ENCODE measurements around the gene PTPRM.

Gene PTPRM

DNA sequence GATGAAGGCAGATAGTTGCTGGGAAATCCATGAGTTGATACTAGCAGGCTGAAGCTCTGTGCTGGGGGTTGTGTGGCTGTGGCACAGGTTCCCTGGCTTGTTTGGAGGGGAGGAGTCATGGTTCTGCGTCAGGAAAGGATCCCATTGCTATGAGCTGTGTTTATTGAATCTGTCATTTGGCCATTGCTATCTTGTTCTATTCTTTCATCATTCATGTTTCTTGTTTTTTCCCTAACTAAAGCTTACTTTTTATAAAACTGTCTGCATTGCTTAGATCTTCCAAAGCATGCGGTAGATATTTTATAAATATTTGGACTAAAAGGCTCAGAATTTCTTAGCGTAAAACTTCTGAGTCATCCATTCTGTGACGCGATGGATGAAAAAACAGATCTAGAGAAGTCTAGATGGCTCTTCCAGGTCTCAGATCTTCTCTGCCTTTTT lies 335.3 kb downstream of the PTPRM start:
- peak; percentile 32 for DNase-seq

DNA sequence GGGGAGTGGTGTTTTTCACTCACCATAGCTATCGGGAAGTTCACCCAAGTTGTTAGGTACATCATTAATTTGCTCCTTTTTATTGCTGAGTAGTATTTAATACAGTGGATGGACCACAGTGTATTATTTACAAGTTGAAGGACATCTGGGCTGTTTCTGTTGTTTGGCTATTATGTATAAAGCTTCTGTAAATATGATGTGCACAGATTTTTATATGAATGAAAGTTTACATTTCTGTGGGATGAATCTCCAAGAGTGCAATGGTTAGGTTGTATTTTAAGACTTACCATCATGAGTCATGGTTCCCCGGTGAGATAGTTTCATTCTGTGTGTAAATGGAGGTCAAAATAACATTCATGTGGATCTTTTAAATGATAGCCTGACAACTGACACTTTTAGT lies 337.4 kb downstream of the PTPRM start:
- peak; percentile 78 for DNase-seq

DNA sequence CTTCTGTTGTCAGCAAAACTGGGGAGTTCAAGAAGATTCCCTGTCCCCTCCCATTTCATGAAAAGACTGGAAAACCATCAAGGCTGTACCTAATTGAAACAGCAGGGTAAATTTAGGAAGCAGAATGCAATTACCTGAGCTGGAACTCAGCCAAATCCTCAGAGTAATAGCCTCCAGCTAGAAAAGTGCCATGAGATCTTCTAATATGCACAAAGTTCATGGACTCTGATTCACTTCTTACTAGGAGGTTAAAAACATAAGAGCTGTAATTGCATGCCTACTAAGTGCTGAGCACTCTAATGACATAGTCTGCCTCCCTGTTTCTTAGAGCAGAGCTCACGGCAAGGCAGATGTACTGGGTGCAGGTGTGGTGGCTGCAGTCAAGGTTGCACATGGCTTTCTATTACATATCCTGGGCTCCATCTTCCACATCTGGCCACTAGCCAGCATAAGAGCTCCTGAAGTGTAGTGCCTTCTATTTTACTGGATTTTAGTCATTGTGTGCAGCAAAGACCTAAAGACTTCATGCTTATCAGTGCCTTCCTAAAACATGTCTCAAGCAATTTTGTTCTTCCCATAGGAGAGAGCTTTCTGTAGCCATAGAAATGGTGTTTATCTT lies 341.7 kb downstream of the PTPRM start:
- no peak for DNase-seq

DNA sequence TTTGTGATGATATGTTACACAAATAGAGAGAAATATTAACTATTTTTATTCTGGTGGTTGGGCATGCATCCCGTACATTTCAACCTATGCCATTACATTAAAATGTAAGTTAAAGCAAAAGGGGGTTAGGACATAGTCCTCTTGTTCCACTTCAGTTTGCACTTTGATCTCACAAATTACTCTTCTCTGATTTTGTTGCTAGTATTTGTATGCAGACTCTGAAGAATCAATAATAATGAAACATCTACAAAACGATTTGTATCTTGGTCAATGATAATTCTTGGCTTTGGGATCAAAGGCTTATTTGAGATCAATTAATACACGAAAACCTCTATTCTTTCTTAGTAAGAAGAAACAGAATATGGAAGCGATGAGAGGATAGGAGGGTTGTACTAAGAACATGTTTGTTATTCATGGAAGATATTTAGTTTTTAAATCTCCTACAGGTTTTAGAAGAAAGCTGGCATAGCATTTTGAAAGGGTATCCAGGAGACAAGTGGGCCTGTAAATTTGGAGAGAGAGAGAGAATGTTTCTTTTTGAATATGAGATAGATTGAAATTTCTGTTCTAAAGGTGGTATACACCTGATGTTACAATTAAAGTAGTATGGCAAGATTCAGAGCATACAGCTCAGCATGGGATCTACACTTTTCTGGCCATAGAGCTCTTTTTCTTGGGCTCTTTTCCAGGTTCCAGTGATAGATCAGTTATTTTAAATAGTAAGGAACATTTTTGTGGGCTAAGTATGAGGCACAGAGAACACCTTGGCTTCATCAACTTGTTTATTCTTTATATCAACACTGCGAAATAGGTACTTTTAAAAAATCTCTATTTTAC lies 347.9 kb downstream of the PTPRM start:
- DNase-seq = no peak

DNA sequence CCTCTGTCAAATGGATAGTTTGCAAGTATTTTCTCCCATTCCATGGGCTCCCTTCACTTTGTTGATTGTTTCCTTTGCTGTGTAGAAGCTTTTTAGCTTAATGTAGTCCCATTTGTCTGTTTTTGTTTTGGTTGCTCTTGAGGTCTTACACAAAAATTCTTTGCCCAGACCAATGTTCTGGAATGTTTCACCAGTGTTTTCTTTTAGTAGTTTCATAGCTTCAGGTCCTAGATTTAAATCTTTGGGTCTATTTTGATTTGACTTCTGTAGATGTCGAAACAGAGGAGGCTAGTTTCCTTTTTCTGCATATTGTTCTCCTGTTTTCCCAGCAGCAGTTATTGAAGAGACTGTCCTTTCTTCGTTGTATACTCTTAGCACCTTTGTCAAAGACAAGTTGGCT lies 351.6 kb downstream of the PTPRM start:
- DNase-seq = peak; percentile 20

DNA sequence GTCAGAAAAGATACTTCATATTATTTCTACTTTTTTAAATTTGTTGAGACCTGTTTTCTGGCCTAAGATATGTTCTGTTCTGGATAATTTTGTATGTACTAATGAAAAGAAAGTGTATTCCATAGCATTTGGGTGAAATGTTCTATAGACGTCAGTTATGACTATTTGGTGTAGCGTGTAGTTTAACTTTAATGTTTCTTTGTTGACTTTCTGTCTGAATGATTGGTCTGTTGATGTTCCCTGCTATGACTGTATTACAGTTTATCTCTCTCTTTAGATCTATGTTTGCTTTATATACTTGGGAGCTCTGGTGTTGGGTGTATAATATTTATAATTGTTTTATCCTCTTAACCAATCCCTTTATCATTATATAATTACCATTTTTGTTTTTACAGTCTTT lies 352.4 kb downstream of the PTPRM start:
- no peak for DNase-seq

DNA sequence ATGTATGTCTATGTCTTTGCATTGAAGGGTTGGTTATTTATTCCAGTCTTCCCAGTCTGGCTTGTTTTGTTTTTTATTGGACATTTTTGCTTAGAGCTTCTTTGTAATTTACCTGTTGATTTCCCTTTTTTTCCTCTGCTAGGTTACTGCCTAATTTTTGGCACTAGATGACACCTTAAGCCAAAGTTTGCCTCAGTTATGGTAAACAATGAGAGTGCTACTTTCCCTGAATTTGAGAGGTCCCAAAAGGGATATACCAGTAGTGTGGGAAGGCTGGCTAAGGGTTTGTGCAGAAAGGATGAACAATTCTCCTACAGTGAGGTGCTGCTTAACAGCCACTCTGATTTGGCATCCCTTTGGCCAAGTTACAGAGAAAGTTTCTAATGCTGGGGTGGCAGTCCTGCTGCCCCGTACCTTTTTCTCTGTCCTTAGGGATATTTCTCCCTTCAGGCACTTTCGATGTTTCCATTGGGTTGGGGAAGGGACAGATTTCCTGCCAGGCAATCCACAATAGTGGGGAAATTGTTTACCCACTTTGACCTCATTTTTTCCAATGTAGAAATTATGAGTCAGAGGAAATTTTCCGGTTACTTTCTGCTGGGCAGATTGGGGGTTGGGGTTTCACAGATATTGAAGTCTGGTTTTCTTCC lies 354.9 kb downstream of the PTPRM start:
- DNase-seq = peak; percentile 77

DNA sequence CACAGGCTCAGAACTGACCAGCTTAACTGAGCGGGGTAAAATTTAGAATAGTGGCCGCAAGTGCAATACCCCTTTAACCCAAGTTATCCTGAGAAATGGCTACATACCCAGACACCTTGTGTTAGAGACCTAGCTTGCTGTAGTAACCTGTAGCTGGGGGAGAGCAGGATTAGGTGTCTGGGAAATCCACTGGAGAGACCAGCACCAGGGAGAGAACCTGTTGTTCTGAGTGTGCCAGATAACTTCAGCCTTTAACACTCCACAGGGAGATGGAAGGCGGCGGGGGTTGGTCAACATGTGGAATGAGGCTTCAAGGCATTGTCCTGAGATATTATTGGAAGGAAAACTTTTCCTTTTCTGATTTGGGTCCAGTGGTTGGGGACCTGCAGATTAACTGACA lies 356.0 kb downstream of the PTPRM start:
- DNase-seq = no peak

DNA sequence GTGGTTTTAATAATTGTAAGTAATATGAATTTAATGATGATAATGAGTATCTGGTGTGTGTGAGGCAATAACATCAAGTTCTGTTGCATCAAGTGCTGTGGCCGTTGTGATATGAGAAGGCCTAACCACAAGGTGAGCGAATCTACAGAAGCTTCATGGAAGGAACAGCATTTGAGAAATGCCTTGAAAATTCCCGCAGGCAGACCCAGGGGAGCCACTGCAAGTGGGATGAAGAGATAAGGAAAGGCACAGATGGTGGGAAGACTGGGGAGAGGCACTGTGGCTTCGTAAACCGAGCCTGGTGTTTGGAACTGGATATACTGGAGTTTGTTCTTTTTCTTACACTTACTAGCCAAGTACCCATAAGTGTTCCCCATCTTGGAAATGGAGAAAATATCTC lies 357.5 kb downstream of the PTPRM start:
- no peak for DNase-seq

DNA sequence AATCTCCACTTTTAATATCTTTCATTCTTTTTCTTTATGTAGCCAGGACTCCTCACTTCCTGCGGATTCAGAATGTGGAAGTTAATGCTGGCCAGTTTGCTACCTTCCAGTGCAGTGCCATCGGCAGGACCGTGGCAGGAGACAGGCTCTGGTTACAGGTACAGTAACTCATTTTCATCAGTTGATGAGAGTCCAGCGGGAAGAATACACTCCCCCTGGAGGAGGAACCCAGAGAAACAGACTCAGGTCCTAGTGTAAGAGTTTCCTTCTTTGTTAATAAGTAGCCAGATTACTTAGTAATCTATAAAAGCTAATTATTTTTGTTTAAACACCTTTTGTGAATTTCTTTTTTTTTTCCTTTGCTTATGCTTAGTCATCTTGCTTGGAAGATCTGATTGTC lies 359.4 kb downstream of the PTPRM start:
- DNase-seq = no peak

DNA sequence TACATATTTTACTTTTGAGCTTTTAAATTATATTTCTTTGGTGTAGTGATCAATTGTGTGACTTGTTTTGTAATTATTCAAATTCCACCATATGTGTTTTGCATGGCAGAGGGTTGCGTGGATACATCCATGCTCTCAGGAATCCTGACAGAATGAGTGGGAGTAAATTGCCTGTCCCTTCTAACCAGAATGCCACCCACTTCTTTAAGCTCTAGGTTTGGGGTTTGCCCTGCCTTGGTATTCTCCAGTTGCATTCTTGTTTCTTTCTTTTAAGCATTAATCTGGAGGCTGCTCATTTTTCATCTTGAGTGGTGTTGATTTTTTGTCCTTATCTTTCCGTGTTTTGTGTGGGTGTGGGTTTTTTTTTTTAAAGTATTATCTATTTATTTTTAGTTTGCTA lies 360.0 kb downstream of the PTPRM start:
- DNase-seq = no peak

DNA sequence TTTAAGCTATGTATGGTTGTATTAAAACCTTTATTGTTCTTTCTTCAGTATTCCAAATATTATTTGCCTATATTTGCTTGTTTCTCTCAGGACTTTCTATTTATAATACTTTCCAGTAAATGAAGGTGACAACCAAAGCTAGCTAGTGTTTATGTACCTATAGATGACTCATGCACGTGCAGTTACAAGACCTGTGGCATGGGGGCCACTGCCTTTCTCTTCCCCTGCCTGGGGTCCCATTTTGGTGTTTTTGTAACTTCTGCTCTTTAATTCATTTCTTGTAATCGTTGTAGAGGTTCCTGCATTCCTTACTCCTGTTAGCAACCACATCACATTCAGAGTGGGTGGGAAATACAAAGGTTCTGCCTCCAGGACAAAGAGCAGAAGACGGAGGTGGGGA lies 364.6 kb downstream of the PTPRM start:
- DNase-seq = no peak

DNA sequence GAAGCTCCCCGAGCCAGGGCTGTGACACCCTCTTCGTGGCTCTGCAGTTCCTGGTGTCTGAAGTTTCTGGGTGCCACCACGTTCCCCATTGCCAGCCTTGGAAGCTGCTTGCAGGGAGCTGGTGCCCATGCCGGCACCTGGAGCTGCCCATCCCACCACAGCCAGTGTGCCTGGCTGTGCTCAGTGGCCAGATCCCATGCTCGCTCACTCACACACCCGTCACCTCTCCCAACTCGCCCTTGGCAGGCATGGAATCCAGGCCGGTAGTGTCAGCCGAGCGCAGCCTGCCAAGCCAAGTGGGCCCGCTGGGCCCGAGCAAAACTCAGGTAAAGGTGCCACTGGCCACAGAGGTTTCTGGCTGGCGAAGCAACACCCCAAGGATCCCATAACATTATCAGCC lies 370.2 kb downstream of the PTPRM start:
- DNase-seq = no peak

DNA sequence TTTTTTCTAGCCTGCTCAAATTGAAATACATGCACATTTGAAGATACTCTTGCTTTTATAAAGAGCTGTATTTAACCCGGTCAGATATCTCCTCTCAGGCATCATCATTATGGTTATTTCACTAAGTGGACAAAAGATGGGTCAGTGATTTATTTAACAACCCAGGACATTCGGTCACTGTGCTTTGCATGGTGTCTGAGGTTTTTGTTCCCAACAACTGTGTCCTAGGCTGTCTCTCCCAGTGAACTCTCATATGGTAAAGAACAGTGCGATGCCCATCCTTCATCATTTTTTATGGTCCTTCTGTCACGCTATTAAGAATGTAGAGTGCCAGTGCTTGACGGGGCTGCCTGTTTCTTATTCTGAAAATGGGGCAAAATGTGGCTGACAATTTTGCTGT lies 372.4 kb downstream of the PTPRM start:
- DNase-seq = no peak

DNA sequence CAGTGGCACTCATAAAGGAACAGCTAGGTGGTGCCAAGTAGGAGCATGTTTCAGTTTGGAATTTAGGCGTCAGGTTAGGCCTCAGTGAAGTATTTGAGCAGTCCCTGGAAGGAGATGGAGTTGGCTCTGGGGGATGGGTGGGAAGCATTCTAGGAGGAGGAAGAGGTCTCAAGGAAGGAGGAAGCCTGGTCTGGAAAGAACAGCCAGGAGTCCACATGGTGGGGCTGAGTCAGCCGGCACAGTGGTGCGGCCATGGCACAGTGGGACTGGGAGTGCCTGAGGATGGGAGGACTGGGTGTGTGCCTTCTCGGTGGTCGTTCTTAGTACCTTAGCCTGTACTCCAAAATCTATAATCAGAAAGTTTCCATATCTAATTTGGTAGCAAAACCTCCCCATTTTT lies 373.3 kb downstream of the PTPRM start:
- DNase-seq = no peak

DNA sequence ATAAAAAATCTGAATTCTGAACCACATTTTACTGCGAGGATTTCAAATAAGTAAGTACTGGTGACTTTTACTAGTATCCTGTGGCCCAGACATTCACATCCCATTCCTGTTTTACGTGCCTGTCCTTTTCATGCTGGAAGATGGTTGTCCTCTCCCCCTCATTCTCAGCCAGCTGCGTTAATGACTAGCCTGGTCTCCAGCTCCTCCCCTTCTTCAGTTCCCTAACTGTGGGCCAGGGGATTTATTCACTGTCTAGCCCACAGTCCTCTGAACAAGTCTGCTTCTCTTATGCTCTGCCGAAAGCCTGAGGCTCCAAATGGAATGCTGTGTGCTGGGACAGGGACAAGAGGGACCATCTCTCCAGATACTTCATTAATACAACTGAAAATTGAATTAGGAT lies 373.9 kb downstream of the PTPRM start:
- no peak for DNase-seq

DNA sequence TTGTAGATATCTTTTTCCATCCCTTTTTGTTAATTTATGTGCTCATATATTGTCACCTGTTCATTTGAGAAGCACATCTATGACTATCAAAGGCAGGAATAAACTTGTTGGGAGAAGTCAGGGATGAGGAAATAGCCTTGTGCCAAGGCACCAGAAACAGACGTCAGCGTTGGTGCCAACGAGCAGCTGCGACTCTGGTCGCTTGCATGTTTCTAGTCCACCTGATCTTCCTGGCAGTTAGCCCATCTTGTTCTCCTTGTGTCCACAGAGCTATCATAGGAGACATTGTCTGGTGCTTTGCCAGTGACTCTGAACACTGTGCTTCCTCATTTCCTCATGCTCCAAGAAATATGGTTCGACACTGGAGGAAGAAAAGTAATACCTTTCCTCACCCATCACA lies 374.4 kb downstream of the PTPRM start:
- no peak for DNase-seq

DNA sequence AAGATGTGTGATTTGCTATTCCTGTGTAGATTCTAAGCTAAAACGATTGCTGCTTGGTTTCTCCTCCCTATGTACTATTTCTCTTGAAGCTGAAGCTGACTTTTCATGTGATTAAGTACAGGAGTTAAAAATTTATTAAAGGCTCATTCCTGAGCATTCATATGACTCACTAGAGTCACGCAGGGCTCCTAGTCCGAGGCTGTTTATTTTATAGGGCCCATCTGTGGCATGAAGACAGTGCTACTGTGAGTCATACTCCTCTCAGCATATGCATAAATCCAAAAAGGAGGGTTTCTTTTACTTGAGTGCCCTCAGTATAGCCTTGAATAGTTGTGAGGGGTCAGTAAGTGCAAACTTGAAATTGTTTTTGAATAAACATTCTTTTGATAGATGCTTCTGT lies 378.8 kb downstream of the PTPRM start:
- DNase-seq = peak; percentile 95

DNA sequence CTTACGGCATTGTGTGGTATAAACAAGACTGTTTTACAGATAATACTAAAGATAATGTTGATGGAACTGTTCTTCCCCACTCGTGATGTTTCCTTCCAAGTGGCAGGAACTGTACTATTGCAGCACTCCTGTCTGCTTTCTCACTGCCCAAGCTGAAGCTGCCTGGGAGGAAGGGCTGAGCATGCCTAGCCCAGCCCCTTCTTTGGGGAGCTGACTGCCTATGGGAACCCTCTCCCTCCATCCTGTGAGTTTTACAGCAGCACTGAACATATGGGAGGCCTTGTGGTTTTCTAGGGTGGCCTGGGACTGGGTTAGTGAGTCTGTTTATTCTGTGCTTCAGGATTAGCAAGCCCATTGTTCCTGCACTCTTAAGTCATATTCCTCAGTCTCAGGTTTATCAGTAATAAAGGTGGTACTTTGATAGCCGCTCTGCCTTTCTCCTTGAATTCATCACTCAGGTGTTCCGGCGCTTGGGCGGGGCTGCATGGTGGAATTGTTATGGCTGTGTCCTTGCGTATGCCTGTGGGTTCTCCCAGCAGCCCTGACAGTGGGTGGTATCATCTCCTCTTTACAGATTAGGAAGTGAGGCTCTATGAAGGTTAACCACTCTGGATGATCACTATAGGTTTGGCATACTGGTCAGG lies 379.7 kb downstream of the PTPRM start:
- DNase-seq = peak; percentile 85

DNA sequence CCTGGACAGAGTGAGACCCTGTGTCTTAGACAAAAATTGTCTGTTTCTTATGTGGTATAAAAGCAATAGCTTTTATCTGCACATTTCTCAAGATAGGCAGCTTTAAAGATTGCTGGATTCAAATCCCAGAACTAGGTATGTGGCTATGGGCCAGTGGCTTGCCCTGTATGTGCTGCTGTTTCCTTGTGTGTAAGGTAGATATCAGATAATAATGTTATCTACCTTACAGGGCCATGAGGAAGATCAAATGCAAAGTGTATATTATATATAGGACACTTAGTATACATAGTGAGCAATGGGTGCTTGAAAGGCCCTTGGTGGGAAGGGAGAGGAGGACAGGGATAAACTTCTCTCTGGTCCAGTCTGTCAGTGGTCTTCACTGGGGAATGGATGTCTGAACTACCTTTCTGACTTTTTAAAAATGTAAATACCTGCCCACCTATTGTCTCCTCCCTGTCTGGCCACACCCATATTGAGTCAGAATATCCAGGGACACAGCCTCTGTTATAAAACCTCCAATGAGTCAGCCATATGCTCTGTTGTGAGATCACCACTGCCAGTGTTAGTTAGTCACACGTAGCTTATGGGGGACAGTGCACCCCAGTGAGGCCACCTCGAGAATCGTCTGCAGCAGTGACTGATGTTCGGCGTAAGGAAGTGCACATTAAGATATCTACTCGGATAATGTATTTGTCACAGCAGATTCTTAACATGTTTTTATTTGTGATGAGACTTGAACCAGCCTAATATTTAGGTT lies 383.4 kb downstream of the PTPRM start:
- DNase-seq = peak; percentile 43

DNA sequence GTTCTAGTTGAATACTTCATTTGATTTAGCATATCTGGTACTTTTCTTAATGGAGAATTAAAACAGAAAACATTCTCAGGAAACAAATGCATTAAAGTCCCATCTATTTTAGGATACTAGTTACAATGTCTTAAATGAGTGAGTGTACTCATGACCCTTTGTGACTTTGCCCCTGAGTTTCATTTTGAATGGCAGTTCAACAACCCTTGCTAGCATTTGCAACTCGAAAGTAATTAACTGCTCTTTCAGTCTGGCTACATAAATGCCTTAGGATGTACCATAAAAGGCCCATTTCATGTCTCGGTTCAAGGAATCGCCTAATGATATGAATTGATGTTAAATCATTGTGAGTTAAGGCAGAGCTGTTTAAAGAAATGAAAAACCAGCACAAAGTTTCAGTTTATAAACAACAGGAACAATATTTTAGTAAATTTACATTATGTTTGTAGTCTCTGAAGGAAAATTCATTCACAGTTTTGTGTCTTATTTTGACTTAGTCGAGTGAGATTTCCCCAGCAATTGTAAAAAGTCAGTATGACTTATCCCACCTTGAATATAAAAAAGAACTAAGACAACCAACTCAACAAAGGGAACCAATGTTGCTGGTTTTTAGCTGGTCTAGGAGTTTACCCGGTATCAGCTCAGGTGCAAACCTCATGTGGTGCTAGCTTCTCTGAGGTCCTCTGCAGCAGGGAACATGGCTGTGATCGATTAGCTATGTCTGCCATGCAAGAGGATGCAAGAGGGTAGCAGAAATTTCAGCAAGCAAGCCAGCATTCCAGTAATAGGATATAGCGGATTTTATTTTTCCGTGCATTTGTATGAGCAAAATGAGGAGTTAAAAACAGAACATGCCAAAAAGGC lies 386.2 kb downstream of the PTPRM start:
- no peak for DNase-seq

DNA sequence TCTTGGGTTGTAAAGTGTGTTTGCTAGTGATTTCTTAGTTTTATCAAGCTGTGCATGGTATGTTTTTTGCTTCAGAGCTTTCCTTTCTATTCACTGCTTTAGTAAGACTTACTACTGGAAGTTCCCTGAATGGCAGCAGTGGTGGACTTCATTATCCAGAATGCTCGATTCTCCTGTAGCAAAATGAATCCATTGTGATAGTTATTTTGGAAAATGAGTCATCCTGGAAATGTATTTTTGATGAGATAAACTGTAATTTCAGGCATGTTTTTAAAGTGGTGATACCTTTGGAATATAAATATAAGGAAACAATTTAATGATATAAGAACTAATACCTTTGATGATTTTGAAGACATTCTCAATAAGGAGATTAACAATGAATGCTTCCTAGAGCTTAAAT lies 387.1 kb downstream of the PTPRM start:
- DNase-seq = no peak
